ENCODE data around the gene SH3PXD2A. TPM values are rescaled to one million over a fixed set of nuclear protein-coding genes. Genes with fewer than 3 reads are reported as not detected.

Gene SH3PXD2A
- total and polyA plus RNA-seq, 2 donors (not counting 1 experiment from before 2014, with no cell fraction given): 3.2 to 33.5 TPM

- H3K9me3 ChIP-seq (ENCODE audit: control extremely low read depth in 1 of 3, control insufficient read depth in 2 of 3, insufficient read depth in 1 of 3, low read length in 2 of 3): peaks cover 0 to 3% (median 0%) of the 10 kb centered on the region in 3 donors
- no peak overlapping the region for H3K4me3 ChIP-seq (ENCODE audit: control extremely low read depth in 1 of 5, extremely low read depth in 1 of 5, insufficient read depth in 1 of 5, low read depth in 2 of 5, low read length in 4 of 5)
- no peaks in the 10 kb centered on the region for H3K79me2 ChIP-seq (ENCODE audit: control insufficient read depth, insufficient read depth, low read length)
- H3K27me3 ChIP-seq (replicated peaks in 1 of 4; ENCODE audit: control extremely low read depth in 1 of 4, control insufficient read depth in 3 of 4, insufficient read depth in 4 of 4, low read length in 3 of 4): peaks cover 0 to 6% (median 0%) of the 10 kb centered on the region in 4 experiments
- CTCF ChIA-PET: no interaction called here
- H3K27ac ChIP-seq (ENCODE audit: low read length in 2 of 2): no peak overlapping the region
- intact Hi-C loops (cut with micrococcal nuclease): no loop called here
- no peak overlapping the region for H2AFZ ChIP-seq (ENCODE audit: insufficient read depth, low read depth, low read length, poor library complexity, severe bottlenecking)
- no peak overlapping the region for H3K9ac ChIP-seq (ENCODE audit: low read length)
- POLR2A ChIA-PET: no interaction called here
- DNase-seq (no peak), ATAC-seq (ENCODE audit: low read depth) (no peak)
- Mint-ChIP-seq H3K27ac (no peak overlapping the region), H3K27me3 (peaks cover 9% of the 10 kb centered on the region), H3K4me1 (peaks cover 15% of the 10 kb centered on the region), H3K9me3 (ENCODE audit: insufficient read depth) (no peaks in the 10 kb centered on the region), H3K4me3 (no peak overlapping the region)
- WGBS (ENCODE audit: insufficient coverage): 95% methylated on average over 3 of the region's 3 CpGs
- H3K4me1 ChIP-seq (ENCODE audit: control insufficient read depth in 2 of 2, insufficient read depth in 2 of 2, low read length in 2 of 2): peaks cover 0 to 11% of the 10 kb centered on the region in 2 donors
- H4K20me1 ChIP-seq (ENCODE audit: control insufficient read depth, insufficient read depth, low read length, poor library complexity, severe bottlenecking): no peaks in the 10 kb centered on the region
- no peaks in the 10 kb centered on the region for H3K36me3 ChIP-seq (replicated peaks in 1 of 2; ENCODE audit: control extremely low read depth in 1 of 2, control insufficient read depth in 1 of 2, extremely low read depth in 1 of 2, insufficient read depth in 2 of 2, low read length in 1 of 2)
- no peak for TF ChIP-seq EZH2 (IDR thresholded peaks at IDR 0.05; ENCODE audit: borderline replicate concordance, insufficient read depth, low read depth, low read length, poor library complexity, severe bottlenecking)
- no peak for TF ChIP-seq CTCF (IDR thresholded peaks at IDR 0.05)
- H3K4me2 ChIP-seq (replicated peaks; ENCODE audit: low read depth, low read length, poor library complexity, severe bottlenecking): no peak overlapping the region
Observed at GRCh38 chr10:103549349-103549685, 306.1 kb downstream of the SH3PXD2A start.

DNA sequence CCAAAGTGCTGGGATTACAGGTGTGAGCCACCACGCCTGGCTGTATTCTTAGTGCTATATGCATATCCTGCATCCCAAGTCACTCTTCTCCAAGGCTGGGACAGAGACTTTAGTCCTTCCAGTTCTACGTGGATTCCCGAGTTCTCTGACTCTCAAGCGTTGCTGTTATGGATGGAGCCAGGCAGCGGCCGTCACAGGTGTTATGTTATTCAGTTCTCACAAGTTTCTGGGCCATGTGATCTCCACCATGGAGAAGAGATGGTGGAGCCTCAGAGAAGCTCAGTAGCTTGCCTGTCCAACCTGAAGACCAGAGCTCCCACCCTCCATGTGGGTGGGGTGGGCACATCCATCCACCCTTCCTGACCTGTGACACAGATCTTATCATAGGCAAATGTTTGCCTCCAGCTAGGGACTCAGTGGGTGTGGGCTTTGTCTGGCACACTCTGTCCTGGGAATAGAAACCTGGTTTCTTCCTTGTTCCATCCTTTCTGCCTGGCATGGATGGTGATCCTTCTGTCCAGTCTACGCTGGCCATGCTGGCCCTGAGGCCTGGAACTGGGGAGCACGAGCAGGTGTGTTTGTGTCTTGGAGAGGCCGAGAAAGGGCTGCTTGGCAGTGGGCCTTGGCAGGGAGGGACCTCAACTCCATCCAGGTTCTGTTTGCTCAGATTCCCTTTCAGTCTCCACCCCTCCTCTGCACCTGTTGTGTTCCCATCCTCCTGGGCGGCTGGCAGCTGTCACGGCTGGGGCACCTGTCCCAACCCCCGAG, 306.6 kb downstream of the SH3PXD2A start:
- Histone ChIP-seq H3K27me3 (replicated peaks in 1 of 4; ENCODE audit: control extremely low read depth in 1 of 4, control insufficient read depth in 3 of 4, insufficient read depth in 4 of 4, low read length in 3 of 4) (peaks cover 0 to under 1% (median 0%) of the 10 kb centered on the region in 4 experiments), H3K36me3 (replicated peaks in 1 of 2; ENCODE audit: control extremely low read depth in 1 of 2, control insufficient read depth in 1 of 2, extremely low read depth in 1 of 2, insufficient read depth in 2 of 2, low read length in 1 of 2) (no peaks in the 10 kb centered on the region), H3K79me2 (ENCODE audit: control insufficient read depth, insufficient read depth, low read length) (no peaks in the 10 kb centered on the region), H3K27ac (ENCODE audit: low read length in 2 of 2) (no peak overlapping the region), H3K4me1 (ENCODE audit: control insufficient read depth in 2 of 2, insufficient read depth in 2 of 2, low read length in 2 of 2) (peaks cover 0 to 11% of the 10 kb centered on the region in 2 donors), H3K4me3 (ENCODE audit: control extremely low read depth in 1 of 5, extremely low read depth in 1 of 5, insufficient read depth in 1 of 5, low read depth in 2 of 5, low read length in 4 of 5) (no peak overlapping the region), H3K9me3 (ENCODE audit: control extremely low read depth in 1 of 3, control insufficient read depth in 2 of 3, insufficient read depth in 1 of 3, low read length in 2 of 3) (peaks cover 0 to 3% (median 0%) of the 10 kb centered on the region in 3 donors), H4K20me1 (ENCODE audit: control insufficient read depth, insufficient read depth, low read length, poor library complexity, severe bottlenecking) (no peaks in the 10 kb centered on the region), H3K4me2 (replicated peaks; ENCODE audit: low read depth, low read length, poor library complexity, severe bottlenecking) (no peak overlapping the region), H2AFZ (ENCODE audit: insufficient read depth, low read depth, low read length, poor library complexity, severe bottlenecking) (no peak overlapping the region), H3K9ac (ENCODE audit: low read length) (no peak overlapping the region)
- intact Hi-C loops (cut with micrococcal nuclease): no loop called here
- no peak overlapping the region for H3K27ac Mint-ChIP-seq
- POLR2A ChIA-PET: interaction anchor here (0.5 kb wide), 1 partner anchor 585 kb away, joined by 4 read pairs; no protein-coding TSS in a partner anchor
- peaks cover 13% of the 10 kb centered on the region for H3K4me1 Mint-ChIP-seq
- ATAC-seq (ENCODE audit: low read depth): no peak
- H3K9me3 Mint-ChIP-seq (ENCODE audit: insufficient read depth): no peaks in the 10 kb centered on the region
- TF ChIP-seq CTCF (IDR thresholded peaks at IDR 0.05) (no peak), EZH2 (IDR thresholded peaks at IDR 0.05; ENCODE audit: borderline replicate concordance, insufficient read depth, low read depth, low read length, poor library complexity, severe bottlenecking) (no peak)
- peaks cover 4% of the 10 kb centered on the region for H3K27me3 Mint-ChIP-seq
- H3K4me3 Mint-ChIP-seq: no peak overlapping the region
- 99% methylated on average over 11 of the region's 12 CpGs for WGBS (ENCODE audit: insufficient coverage)
- no peak for DNase-seq
- CTCF ChIA-PET: no interaction called here
